ENCODE measurements around the gene VAMP5. TPM values are rescaled to one million over a fixed set of nuclear protein-coding genes. Genes with fewer than 3 reads are reported as not detected.

The VAMP5 gene
- total and polyA plus RNA-seq, 9 of the 15 experiments (the other 6 are each of a cell fraction or from before 2014, with no cell fraction given), result 0.54 to 1.9 (median 1.5) TPM; not detected in 2

GRCh38 chr2:85611217-85611704, 27.0 kb downstream of the VAMP5 start:
- CTCF ChIA-PET (ENCODE audit: low intra/inter-chr PET ratio), result no interaction called here
- Histone ChIP-seq H3K9ac (ENCODE audit: insufficient read depth in 1 of 2, low read depth in 2 of 2, low read length in 2 of 2) (peak overlapping the region; percentile 67 to 97), H3K27ac (ENCODE audit: extremely low read depth, low read depth, low read length) (peak overlapping the region; percentile 75), H2AFZ (ENCODE audit: low read depth, low read length) (peak overlapping the region; percentile 75), H3K9me3 (replicated peaks; ENCODE audit: control insufficient read depth, insufficient read depth, low read depth, low read length) (no peaks in the 10 kb centered on the region), H4K20me1 (replicated peaks; ENCODE audit: control insufficient read depth, insufficient read depth, low read length) (no peaks in the 10 kb centered on the region), H3K79me2 (ENCODE audit: control insufficient read depth, insufficient read depth, low read length) (peaks cover 32% of the 10 kb centered on the region), H3K27me3 (ENCODE audit: control insufficient read depth in 2 of 2, insufficient read depth in 2 of 2, low read length in 2 of 2) (no peaks in the 10 kb centered on the region), H3K4me3 (peak overlapping the region; percentile 83), H3K9me1 (ENCODE audit: control insufficient read depth, insufficient read depth, low read length) (no peaks in the 10 kb centered on the region), H3K4me1 (replicated peaks in 1 of 2; ENCODE audit: control insufficient read depth in 2 of 2, insufficient read depth in 2 of 2, low read length in 2 of 2) (peaks cover 4 to 33% of the 10 kb centered on the region in 2 experiments; a peak in 3 of 5 replicates), H3K36me3 (ENCODE audit: control insufficient read depth, insufficient read depth, low read length) (peaks cover 30% of the 10 kb centered on the region; the same call in 2 of the 3 replicates), H3K4me2 (ENCODE audit: insufficient read depth, low read length) (peak overlapping the region; percentile 85)
- ATAC-seq (peak; percentile 29), DNase-seq (ENCODE audit: extremely low read depth in 1 of 4, low spot score in 3 of 4) (no peak), FAIRE-seq (no peak)
- in situ Hi-C loops (cut with MboI) (no loop called here), intact Hi-C loops (cut with micrococcal nuclease) (loop anchor here (5.0 kb wide), 1 partner anchor 34 kb away; the partner anchor contains the start of gene VAMP8)
- POLR2A ChIA-PET, result interaction anchor here (0.7 to 1.8 kb wide), 18 partner anchors 8 to 379 kb away, joined by 3 to 17 read pairs (median 4); partner anchors contain the start of genes GGCX, MAT2A, RNF181 and TMEM150A
- TSS peak; percentile 39 for BruUV-seq (replicated peaks)
- TF ChIP-seq GABPB1 (CRISPR knock-in tag; IDR thresholded peaks at IDR 0.05) (no peak), GATA2 (CRISPR knock-in tag; IDR thresholded peaks at IDR 0.05) (0 out of 2 replicates have a peak, but pooled peaks have one; percentile 28), SIN3A (IDR thresholded peaks at IDR 0.05; ENCODE audit: borderline replicate concordance in 2 of 2, control insufficient read depth in 1 of 2, low read depth in 2 of 2, low read length in 2 of 2) (0 out of 4 replicates have a peak, but pooled peaks of 1 of the 2 experiments have one; percentile 24), CHD1 (IDR thresholded peaks at IDR 0.05; ENCODE audit: low read length) (peak; percentile 35), ZNF511 (CRISPR knock-in tag; IDR thresholded peaks at IDR 0.05) (no peak)
- 4% methylated on average over 20 of the region's 24 CpGs for WGBS (ENCODE audit: insufficient coverage, low coverage, missing lambda C conversion rate)

Measured in K562 (cell line).